NT2/D1 (cell line): ENCODE data around the gene ZBTB43.

Source experiments
- SUZ12 ChIP-seq: IDR thresholded peaks from 2 replicates; pipeline ENCODE4 v1.6.1; 2011; ENCODE audit not compliant: insufficient read length, insufficient read depth; ENCODE audit errors: extremely low read depth
- YY1 ChIP-seq: IDR thresholded peaks from 2 replicates; pipeline ENCODE4 v1.6.1; 2011; ENCODE audit not compliant: insufficient read length, insufficient read depth

DNA sequence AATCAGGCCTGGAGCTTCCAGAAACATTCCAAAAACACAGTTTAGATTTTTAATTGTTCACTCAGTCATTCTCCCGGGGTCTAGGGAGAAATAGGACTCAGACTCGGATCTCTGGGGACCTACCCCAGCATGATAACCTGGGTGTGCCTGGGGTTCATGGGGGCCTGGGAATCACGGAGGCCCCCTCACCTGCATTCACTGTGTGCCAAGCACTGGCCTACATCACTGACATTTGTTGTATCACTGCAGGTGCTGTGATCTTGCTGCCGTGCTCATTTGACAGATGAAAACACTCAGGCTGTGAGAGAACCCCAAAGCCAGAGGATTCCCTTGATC, 22.8 kb upstream of the ZBTB43 start:
- TF ChIP-seq YY1 (no peak), SUZ12 (no peak)
